ENCODE measurements around the gene HMGXB4. TPM values are rescaled to one million over a fixed set of nuclear protein-coding genes. Genes with fewer than 3 reads are reported as not detected.
A peak's percentile ranks its signal among the peaks of the same experiment; 100 is the strongest.

The HMGXB4 gene
- total RNA-seq, 1 donor from 2014 or later, result 13.4 TPM

DNA sequence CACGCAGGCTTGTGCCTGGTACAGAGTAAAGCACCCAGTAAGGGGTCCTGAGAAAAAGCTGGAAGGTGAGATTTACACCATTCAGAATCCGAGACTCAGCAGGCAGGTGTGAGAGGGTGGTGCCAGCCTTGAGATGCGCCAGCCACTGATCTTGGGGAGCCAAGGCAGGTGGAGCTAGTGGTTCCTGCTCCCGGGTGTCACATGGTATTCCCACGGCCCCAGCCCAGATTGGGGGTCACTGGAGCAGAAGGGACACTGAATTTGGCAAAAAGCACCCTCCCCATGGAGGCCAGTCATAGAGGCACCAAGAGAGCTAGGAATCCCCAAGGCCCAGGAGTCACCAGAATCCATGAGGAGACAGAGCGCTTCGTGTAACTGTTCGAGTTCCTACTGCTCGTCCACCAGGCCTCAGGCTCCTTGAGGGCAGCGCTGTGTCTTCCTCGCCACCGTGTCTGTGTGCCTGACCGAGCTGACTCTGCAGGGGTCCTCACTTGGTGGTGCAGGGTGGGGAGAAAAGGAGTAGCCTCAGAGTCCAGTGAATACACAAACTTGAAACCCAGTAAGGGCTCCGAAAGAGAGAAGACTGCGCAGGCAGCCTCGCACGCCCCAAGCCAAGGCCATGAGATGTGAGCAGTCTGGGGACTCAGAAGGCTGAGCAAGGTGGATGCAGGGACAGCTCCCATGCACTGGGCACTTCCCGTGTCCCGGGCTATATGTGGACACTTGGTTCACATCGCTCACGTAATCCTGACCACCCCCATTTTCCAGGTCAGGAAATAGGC, 70.6 kb downstream of the HMGXB4 start:
- DNase-seq, result no peak

GRCh38 chr22:35328472-35328885, 71.2 kb downstream of the HMGXB4 start:
- DNase-seq, result peak; percentile 40

- DNase-seq, result peak; percentile 42
Observed at GRCh38 chr22:35329114-35329847, 72.0 kb downstream of the HMGXB4 start.

GRCh38 chr22:35330258-35330861, 73.1 kb downstream of the HMGXB4 start:
- DNase-seq, result peak; percentile 87

DNA sequence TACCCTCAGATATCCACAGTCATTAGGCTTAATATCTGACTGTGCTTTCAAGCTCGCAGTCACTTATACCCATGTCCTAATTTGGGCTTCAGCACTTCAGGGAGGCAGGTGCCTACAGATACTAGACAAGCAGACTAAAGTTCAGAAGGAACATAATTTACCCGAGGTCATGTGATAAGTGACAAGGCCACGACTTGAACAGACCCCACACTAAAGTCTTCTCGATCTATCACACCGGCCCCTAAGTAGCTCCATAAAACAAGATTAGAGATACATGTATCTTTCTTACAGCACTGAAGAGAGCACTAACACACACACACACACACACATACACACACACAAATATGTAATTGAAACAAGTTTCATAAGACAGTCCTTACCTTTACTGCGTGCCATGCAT, 75.0 kb downstream of the HMGXB4 start:
- DNase-seq, result no peak

DNA sequence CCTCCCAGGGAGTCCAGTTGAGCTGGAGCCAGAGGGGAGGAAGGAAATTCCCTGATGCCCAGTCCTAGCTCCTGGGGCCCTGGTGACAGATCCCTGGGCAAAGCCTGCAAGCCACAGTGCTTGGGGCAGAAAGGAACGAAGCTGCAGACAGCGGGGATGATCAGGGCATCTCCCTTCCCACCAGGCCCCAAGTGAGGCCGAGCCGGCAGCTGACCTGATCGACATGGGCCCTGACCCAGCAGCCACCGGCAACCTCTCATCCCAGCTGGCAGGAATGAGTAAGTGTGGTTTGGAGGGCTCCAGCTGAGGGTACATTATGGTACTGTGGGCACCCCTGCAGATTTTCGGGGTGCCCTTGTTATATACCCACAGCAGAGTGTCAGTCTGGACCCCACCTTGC, 75.9 kb downstream of the HMGXB4 start:
- no peak for DNase-seq

DNA sequence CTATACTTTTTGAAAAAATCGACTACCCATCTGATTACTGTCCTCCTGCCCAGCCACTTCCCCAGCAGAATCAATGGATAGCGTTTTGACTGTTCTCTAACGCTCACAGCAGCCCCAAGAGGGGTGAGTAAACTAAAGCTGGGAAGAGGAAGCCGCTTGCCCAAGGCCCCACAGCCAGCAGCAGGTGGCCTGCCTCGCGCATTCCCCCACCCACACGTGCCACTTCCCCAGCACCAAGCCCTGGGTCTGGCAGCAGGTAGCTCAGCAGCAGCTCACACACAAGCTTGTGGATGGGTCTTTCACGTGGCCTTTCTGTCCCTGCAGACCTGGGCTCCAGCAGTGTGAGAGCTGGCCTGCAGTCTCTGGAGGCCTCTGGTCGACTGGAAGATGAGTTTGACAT, 76.7 kb downstream of the HMGXB4 start:
- DNase-seq, result no peak

DNA sequence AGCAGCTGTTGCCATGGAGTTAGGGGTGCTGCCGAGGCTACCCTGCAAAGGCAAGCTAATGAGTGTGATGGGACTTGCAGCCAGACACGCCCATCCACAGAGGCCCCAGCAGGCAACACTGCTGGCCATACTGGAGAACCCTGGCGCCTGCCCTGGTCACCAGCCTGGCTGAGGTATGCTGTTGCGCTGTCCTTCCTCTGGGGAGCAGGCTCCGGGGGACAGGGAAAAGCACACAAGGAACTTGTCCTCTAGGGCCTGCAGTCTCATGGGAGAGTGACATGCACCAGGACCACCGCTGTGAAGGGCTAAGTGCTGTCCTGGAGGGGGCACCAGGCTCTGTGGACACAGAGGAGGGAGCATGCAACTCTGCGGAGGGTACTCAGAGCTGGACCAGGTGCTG, 78.2 kb downstream of the HMGXB4 start:
- DNase-seq, result no peak

- no peak for DNase-seq
Observed at GRCh38 chr22:35335936-35336781, 78.9 kb downstream of the HMGXB4 start.

GRCh38 chr22:35337932-35338331, 80.6 kb downstream of the HMGXB4 start:
- DNase-seq, result peak; percentile 35

DNA sequence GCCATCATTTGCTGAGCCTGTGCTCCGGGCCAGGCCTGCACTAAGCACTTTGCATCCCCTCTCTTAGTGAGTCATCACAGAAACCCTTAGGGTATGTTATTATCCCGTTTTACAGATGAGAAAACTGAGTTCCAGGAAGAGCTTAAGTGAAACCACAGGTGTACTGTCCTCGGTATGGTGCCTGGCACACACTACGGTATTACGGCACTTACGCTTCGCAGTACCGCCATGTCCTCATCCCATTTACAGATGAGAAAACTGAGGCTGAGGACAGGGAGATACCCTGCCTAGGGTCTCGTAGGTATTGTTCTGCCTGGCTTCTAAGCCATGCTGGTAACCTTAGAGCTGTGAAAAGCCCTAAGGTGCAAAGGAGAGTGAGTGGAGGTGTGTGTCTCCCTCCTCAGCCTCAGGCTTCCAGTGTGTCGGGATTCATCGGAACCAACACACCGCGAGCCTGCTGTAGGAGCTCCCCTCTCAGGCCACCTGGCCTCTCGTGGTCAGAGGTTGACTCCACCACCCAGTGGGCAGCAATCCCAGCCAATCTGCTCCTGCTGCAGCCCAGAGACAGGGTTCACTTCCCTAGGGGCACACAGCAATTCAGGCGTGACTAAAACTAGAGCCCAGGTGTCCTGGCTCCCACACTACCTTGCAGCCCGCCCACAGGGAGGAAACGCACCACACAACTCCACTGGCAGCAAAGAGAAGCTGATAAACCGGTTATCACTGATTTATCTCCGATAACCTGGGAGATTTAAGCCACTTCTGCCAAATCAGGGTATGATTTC, 84.0 kb downstream of the HMGXB4 start:
- DNase-seq, result no peak

DNA sequence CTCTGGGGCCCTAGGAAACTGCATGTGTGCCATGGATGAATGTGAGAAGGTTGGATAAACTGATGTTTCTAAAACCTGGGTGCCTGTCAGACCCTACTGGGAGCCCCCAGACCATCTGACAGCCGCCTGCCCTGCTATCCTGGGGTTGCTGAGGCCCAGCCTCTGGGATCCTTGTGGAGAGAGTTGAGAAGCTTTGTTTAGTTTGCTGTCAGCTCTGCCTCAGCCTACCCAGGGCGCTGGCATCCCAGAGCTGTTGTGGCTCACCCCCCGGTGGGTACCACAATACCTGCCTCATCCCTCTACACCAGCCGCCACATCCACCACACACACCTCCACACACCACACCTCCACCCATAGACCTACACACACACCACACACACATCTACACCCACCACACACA, 85.1 kb downstream of the HMGXB4 start:
- no peak for DNase-seq

DNA sequence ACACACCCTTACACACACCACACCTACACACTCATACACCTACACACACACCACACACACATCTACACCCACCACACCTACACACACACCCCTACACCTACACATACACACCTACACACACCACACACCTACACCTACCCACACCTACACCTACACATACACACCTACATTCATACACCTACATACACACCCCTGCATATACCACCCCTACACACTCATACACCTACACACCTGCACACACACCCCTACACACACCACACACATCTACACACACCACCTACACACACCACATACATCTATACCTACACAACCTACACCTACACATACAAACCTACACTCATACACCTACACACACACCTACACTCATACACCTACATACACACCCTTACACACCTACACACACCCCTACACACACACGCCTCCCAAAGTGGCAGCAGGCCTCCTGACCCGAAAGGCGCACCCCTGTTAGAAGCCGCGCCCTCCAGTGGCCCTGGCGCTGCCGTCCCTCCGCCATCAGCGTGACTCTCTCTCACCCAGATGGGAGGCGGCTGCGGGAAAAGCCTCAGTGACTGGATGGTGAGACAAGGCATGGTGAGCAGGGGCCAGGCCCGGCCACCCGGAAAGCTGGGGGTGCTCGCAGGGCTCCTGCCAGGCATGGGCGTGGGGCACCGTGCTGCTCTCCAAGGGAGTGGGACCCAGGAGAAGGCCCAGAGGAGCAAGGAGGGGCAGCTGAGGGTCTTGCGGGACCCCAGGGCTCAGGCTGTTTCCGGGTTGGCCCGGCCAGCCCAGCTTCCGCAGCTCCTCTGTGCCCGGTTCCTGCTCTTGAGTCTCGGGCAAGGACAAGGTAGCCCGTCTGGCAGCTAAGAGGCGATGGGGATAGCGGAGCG, 86.6 kb downstream of the HMGXB4 start:
- DNase-seq, result no peak

GRCh38 chr22:35344956-35345690, 87.8 kb downstream of the HMGXB4 start:
- no peak for DNase-seq

Other genes starting within 250 kb of the HMGXB4 start
- gene ISX, start 191.3 kb upstream of the HMGXB4 start, total RNA-seq, result not detected in 2 replicates
- 27.8 and 31.8 TPM in 2 replicates for gene TOM1, start 42.4 kb downstream of the HMGXB4 start, total RNA-seq
- 86.4 and 114 TPM in 2 replicates for gene HMOX1, start 123.6 kb downstream of the HMGXB4 start, total RNA-seq
- 47.5 and 103 TPM in 2 replicates for gene MCM5, start 142.6 kb downstream of the HMGXB4 start, total RNA-seq

Data from dermis blood vessel endothelial cell (primary cell).